Adrenal gland (tissue), 5 donors: ENCODE results near the gene NRXN3.

ENCODE experiments used
- POLR2A ChIP-seq, 2 donors: fragments of 450-650 bp; IDR thresholded peaks; one replicate each; pipeline ENCODE4 v1.6.1; 2017; ENCODE audit warnings: antibody characterized with exemption in 2 of 2, mild to moderate bottlenecking in 2 of 2, moderate library complexity in 1 of 2
- TF ChIP-seq, protein P1 (sequence below), 6 experiments: fragments of 450-650 bp in 4 of 6; fragments of 200-600 bp in 2 of 6; sonication (generic) in 1 of 6; IDR thresholded peaks; 1 replicate in 5 of 6; 2 replicates in 1 of 6; pipeline versions ENCODE4 v1.5.1 to v1.8.0; 2016 to 2021; ENCODE audit warnings: antibody characterized with exemption in 6 of 6, mild to moderate bottlenecking in 2 of 6, moderate library complexity in 1 of 6
- donor health status: DM: no; HTN: no; CAD: no.

DNA sequence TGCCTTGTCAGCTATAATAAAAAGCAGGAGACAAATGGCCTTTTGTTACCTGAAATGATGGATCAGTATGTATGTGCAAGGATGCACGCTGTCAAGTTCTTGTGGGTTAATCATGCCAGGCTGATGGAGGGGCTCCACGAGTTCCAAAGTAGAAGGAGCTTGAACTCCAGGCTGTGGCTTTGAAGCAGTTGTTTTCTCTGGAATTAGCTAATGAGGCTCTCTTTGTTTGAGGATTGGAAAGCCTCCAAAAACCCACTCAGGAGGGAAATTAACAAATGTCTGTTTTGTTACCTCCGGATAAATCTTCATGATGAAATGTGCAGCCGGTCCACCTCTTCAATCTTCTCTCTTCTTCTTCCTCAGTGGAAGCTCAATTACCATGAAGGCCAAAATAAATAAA lies 1435.7 kb downstream of the NRXN3 start:
- TF ChIP-seq, protein P1, sequence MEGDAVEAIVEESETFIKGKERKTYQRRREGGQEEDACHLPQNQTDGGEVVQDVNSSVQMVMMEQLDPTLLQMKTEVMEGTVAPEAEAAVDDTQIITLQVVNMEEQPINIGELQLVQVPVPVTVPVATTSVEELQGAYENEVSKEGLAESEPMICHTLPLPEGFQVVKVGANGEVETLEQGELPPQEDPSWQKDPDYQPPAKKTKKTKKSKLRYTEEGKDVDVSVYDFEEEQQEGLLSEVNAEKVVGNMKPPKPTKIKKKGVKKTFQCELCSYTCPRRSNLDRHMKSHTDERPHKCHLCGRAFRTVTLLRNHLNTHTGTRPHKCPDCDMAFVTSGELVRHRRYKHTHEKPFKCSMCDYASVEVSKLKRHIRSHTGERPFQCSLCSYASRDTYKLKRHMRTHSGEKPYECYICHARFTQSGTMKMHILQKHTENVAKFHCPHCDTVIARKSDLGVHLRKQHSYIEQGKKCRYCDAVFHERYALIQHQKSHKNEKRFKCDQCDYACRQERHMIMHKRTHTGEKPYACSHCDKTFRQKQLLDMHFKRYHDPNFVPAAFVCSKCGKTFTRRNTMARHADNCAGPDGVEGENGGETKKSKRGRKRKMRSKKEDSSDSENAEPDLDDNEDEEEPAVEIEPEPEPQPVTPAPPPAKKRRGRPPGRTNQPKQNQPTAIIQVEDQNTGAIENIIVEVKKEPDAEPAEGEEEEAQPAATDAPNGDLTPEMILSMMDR (IDR thresholded peaks at IDR 0.05): no peak
- TF ChIP-seq POLR2A (IDR thresholded peaks at IDR 0.05): no peak
